ENCODE measurements around the gene SLC26A9.

The SLC26A9 gene

DNA sequence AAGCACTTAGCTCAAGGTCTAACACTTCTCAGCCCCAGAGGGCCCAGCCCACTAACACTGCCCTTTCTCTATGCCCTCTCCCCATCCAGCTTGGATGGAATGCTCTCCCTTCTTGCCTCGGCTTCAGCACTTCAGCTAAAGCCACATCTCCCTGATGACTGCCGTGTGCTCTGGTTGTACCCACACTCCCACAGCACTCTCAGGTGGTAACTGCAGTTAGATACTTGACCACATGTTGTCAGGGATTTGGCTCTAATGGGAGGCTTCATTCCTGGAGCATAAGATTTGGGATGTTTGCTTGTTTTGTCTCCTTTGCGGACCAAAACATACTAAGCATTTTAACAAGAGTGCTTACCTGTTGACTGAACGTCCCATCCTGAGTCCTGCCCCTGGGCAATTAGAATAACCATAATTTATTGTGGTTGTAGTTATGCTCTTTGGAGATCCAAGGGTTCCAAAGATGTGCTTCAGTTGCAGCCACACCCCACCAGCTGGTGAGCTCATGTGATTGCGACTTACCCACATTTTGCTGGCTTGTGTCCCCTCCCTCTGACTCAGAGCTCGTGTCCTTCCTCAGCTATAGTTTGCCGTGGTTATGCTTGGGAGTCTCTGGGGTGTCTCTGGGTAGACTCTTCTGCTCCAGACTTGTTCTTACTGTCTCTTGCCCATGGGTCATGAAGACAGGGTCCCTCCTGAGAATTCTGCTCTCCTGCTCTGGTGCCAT is 7.7 kb upstream of the SLC26A9 start:
- no peak for TF ChIP-seq NFIC (IDR thresholded peaks at IDR 0.05)
- TF ChIP-seq, protein P1, sequence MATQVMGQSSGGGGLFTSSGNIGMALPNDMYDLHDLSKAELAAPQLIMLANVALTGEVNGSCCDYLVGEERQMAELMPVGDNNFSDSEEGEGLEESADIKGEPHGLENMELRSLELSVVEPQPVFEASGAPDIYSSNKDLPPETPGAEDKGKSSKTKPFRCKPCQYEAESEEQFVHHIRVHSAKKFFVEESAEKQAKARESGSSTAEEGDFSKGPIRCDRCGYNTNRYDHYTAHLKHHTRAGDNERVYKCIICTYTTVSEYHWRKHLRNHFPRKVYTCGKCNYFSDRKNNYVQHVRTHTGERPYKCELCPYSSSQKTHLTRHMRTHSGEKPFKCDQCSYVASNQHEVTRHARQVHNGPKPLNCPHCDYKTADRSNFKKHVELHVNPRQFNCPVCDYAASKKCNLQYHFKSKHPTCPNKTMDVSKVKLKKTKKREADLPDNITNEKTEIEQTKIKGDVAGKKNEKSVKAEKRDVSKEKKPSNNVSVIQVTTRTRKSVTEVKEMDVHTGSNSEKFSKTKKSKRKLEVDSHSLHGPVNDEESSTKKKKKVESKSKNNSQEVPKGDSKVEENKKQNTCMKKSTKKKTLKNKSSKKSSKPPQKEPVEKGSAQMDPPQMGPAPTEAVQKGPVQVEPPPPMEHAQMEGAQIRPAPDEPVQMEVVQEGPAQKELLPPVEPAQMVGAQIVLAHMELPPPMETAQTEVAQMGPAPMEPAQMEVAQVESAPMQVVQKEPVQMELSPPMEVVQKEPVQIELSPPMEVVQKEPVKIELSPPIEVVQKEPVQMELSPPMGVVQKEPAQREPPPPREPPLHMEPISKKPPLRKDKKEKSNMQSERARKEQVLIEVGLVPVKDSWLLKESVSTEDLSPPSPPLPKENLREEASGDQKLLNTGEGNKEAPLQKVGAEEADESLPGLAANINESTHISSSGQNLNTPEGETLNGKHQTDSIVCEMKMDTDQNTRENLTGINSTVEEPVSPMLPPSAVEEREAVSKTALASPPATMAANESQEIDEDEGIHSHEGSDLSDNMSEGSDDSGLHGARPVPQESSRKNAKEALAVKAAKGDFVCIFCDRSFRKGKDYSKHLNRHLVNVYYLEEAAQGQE (IDR thresholded peaks at IDR 0.05; ENCODE audit: low read depth): no peak
- no peak for TF ChIP-seq TCF12 (IDR thresholded peaks at IDR 0.05; ENCODE audit: low read depth)
- TF ChIP-seq YY1 (IDR thresholded peaks at IDR 0.05; ENCODE audit: low read depth): no peak
- TF ChIP-seq EP300 (IDR thresholded peaks at IDR 0.05; ENCODE audit: borderline replicate concordance): no peak
- no peak for TF ChIP-seq CEBPB (IDR thresholded peaks at IDR 0.05)
- TF ChIP-seq FOXM1 (IDR thresholded peaks at IDR 0.05; ENCODE audit: borderline replicate concordance, low read depth): no peak
- no peak for TF ChIP-seq ZBTB7A (IDR thresholded peaks at IDR 0.05; ENCODE audit: low read depth)
- TF ChIP-seq RAD21 (IDR thresholded peaks at IDR 0.05; ENCODE audit: low read depth): no peak
- no peak for TF ChIP-seq TAF1 (IDR thresholded peaks at IDR 0.05; ENCODE audit: low read depth)
- TF ChIP-seq CREB1 (IDR thresholded peaks at IDR 0.05; ENCODE audit: low read depth): no peak
- no peak for TF ChIP-seq EGR1 (IDR thresholded peaks at IDR 0.05)
- no peak for TF ChIP-seq TEAD4 (IDR thresholded peaks at IDR 0.05)
- TF ChIP-seq, protein P2, sequence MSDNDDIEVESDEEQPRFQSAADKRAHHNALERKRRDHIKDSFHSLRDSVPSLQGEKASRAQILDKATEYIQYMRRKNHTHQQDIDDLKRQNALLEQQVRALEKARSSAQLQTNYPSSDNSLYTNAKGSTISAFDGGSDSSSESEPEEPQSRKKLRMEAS (IDR thresholded peaks at IDR 0.05): no peak

DNA sequence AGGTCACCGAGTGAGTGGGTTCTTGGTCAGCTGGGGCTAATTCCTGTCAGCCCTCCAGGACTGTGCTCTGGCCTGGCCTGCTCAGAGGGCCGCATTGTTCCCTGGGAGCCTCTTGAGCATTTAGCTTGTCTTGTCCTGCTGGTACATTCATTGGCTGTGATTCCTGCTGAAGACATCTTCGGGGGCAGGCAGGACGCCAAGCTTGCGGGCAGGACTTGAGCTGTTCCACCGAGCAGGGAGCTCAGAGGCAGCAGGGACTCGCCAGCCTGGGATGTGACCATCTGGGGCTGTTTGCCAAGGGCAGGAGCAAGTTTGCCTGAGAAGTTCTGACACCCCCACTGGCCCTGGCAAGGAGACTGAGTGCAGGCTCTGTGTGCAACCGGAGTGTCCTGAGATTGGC is 7.0 kb upstream of the SLC26A9 start:
- TF ChIP-seq YY1 (IDR thresholded peaks at IDR 0.05; ENCODE audit: low read depth) (no peak), CEBPB (IDR thresholded peaks at IDR 0.05) (no peak), RAD21 (IDR thresholded peaks at IDR 0.05; ENCODE audit: low read depth) (no peak), TAF1 (IDR thresholded peaks at IDR 0.05; ENCODE audit: low read depth) (no peak)
- TF ChIP-seq, protein P3, sequence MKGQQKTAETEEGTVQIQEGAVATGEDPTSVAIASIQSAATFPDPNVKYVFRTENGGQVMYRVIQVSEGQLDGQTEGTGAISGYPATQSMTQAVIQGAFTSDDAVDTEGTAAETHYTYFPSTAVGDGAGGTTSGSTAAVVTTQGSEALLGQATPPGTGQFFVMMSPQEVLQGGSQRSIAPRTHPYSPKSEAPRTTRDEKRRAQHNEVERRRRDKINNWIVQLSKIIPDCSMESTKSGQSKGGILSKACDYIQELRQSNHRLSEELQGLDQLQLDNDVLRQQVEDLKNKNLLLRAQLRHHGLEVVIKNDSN (IDR thresholded peaks at IDR 0.05): no peak

DNA sequence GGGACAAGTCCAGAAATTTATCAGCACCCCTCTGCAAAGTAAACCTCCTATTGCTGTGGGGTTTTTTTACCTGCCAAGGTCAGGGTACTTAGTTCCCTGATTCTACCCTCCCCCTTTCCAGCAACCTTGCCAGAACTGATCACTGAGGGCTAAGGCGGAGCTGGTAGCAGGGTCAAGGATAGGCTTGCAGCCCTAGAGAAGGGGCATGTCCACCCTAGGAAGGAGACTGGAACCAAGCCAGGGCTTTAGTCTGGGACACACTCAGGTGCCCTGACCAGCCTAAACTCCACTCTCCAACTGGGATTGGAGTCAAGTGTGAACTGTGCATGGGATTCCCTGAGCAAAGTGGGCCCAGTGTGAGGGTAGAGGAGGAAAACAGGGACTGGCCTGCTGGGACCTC is 6.5 kb upstream of the SLC26A9 start:
- TF ChIP-seq CEBPB (IDR thresholded peaks at IDR 0.05) (no peak), CREB1 (IDR thresholded peaks at IDR 0.05; ENCODE audit: low read depth) (no peak), EGR1 (IDR thresholded peaks at IDR 0.05) (no peak), EP300 (IDR thresholded peaks at IDR 0.05; ENCODE audit: borderline replicate concordance) (no peak), TEAD4 (IDR thresholded peaks at IDR 0.05) (no peak)
- TF ChIP-seq, protein P1 (IDR thresholded peaks at IDR 0.05; ENCODE audit: low read depth): no peak
- TF ChIP-seq, protein P3 (IDR thresholded peaks at IDR 0.05): no peak
- TF ChIP-seq, protein P2 (IDR thresholded peaks at IDR 0.05): no peak

DNA sequence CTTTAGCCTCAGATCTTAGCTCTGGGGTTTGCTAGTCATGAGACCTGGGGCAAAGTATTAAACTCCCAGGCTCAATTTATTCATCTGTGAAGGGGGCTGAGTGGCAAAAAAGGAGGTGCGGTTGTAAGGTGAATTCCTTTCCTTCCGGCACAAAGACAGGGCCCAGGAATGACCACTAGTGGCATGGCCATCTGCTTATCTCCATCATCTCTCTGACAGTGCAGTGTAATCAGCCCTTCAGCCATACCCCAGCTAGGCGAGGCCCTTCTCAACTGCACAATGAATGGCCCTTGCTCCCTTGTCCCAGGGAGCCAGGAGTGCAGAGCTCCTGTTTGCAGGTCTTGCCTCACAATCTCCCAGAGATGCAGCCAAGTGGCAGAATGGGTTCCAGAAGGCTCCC is 5.6 kb upstream of the SLC26A9 start:
- TF ChIP-seq EP300 (IDR thresholded peaks at IDR 0.05; ENCODE audit: borderline replicate concordance) (no peak), CREB1 (IDR thresholded peaks at IDR 0.05; ENCODE audit: low read depth) (no peak), FOXM1 (IDR thresholded peaks at IDR 0.05; ENCODE audit: borderline replicate concordance, low read depth) (no peak), YY1 (IDR thresholded peaks at IDR 0.05; ENCODE audit: low read depth) (no peak), TCF12 (IDR thresholded peaks at IDR 0.05; ENCODE audit: low read depth) (no peak), NFIC (IDR thresholded peaks at IDR 0.05) (no peak), TAF1 (IDR thresholded peaks at IDR 0.05; ENCODE audit: low read depth) (no peak), ZBTB7A (IDR thresholded peaks at IDR 0.05; ENCODE audit: low read depth) (no peak), TEAD4 (IDR thresholded peaks at IDR 0.05) (no peak), EGR1 (IDR thresholded peaks at IDR 0.05) (no peak), RAD21 (IDR thresholded peaks at IDR 0.05; ENCODE audit: low read depth) (no peak), CEBPB (IDR thresholded peaks at IDR 0.05) (no peak)
- TF ChIP-seq, protein P2 (IDR thresholded peaks at IDR 0.05): no peak
- TF ChIP-seq, protein P1 (IDR thresholded peaks at IDR 0.05; ENCODE audit: low read depth): no peak
- TF ChIP-seq, protein P3 (IDR thresholded peaks at IDR 0.05): no peak

Measured in Ishikawa (cell line).